A549 (cell line): Measurements from ENCODE around the gene ASTE1. TPM values are rescaled to one million over a fixed set of nuclear protein-coding genes. Genes with fewer than 3 reads are reported as not detected.
"Not testable (repeated sequence)": the region's sequence is repeated elsewhere in the genome, so short reads cannot be mapped to it uniquely, and the experiment has no call there.

Source experiments
- ATAC-seq, 2 experiments: fragments of 200-7000 bp in 1 of 2; fragments of >200 bp in 1 of 2; cut with Nextera tagmentation in 1 of 2; cut with Tn5 transposase in 1 of 2; 3 replicates each; pipeline versions ENCODE4 v1.8.0 to v1.9.1; 2018 to 2020; ENCODE audit warnings: mild to moderate bottlenecking in 1 of 2, moderate library complexity in 1 of 2
- CTCF ChIA-PET: fragments of 300-600 bp; sonication (Branson Sonifier 250); formaldehyde crosslinking; extraction: SDS; loops from one replicate; lab custom pipeline; 2021; ENCODE audit warnings: antibody characterized with exemption, inconsistent platforms; lab: Yijun Ruan, JAX
- POLR2A ChIA-PET: fragments of 350-600 bp; formaldehyde crosslinking; extraction: SDS; loops from one replicate; lab custom pipeline; 2021; ENCODE audit warnings: antibody characterized with exemption, inconsistent platforms; lab: Yijun Ruan, JAX
- DNase-seq, 2 experiments: peaks; one replicate each; pipeline versions ENCODE4 v3.0.0 to v3.0.0-alpha.2; 2011 to 2016; ENCODE audit warnings: low read depth in 1 of 2, low spot score in 1 of 2
- FAIRE-seq: peaks from 2 replicates; lab custom pipeline; 2011; peaks lifted over from hg19 to GRCh38; lab: Jason Lieb, UNC
- H3K27ac ChIP-seq, 2 experiments: fragments of >200 bp; sonication (Bioruptor Twin); formaldehyde crosslinking; 3 replicates each; pipeline ENCODE4 v1.5.1; 2016 to 2017
- H3K4me1 ChIP-seq: fragments of >200 bp; sonication (Bioruptor Twin); formaldehyde crosslinking; 3 replicates; pipeline ENCODE4 v1.6.1; 2016
- H3K4me2 ChIP-seq: fragments of >200 bp; sonication (Bioruptor Twin); formaldehyde crosslinking; 3 replicates; pipeline ENCODE4 v1.6.1; 2016
- H3K4me3 ChIP-seq: fragments of >200 bp; sonication (Bioruptor Twin); formaldehyde crosslinking; 3 replicates; pipeline ENCODE4 v1.5.1; 2016
- H3K9me3 ChIP-seq: fragments of >200 bp; sonication (Bioruptor Twin); formaldehyde crosslinking; 3 replicates; pipeline ENCODE4 v1.6.1; 2016
- BHLHE40 ChIP-seq: IDR thresholded peaks from 2 replicates; pipeline ENCODE4 v1.6.1; 2012; ENCODE audit warnings: low read depth, low read length, inconsistent platforms
- EHF ChIP-seq: fragments of 250-450 bp; sonication (Bioruptor Pico); IDR thresholded peaks from 2 replicates; pipeline ENCODE4 v1.5.0; 2020; ENCODE audit warnings: mild to moderate bottlenecking
- EHMT2 ChIP-seq: fragments of 200-600 bp; sonication (generic); IDR thresholded peaks from 2 replicates; pipeline ENCODE4 v1.6.1; 2016; ENCODE audit warnings: antibody characterized with exemption, low read depth, mild to moderate bottlenecking, moderate library complexity
- ELK1 ChIP-seq: fragments of 150-350 bp; IDR thresholded peaks from 2 replicates; pipeline ENCODE4 v1.6.1; 2014; ENCODE audit warnings: low read depth, mild to moderate bottlenecking, low read length
- GATA3 ChIP-seq: IDR thresholded peaks from 2 replicates; pipeline ENCODE4 v1.6.1; 2012; ENCODE audit warnings: borderline replicate concordance
- HOXA7 ChIP-seq: fragments of 250-450 bp; sonication (Bioruptor Pico); IDR thresholded peaks from 2 replicates; pipeline ENCODE4 v1.5.0; 2020; ENCODE audit warnings: mild to moderate bottlenecking, moderate library complexity
- HOXB13 ChIP-seq: fragments of 250-450 bp; sonication (Bioruptor Pico); IDR thresholded peaks from 2 replicates; pipeline ENCODE4 v1.5.0; 2020; ENCODE audit warnings: low read depth, mild to moderate bottlenecking, moderate library complexity
- MAX ChIP-seq: IDR thresholded peaks from 2 replicates; pipeline ENCODE4 v1.6.1; 2012
- NFE2L2 ChIP-seq: fragments of 150-350 bp; conservative IDR thresholded peaks from 2 replicates; pipeline ENCODE4 v1.6.1; 2014; ENCODE audit warnings: low read length
- PHF8 ChIP-seq: fragments of 200-600 bp; sonication (generic); IDR thresholded peaks from 2 replicates; pipeline ENCODE4 v1.6.1; 2016; ENCODE audit warnings: low read depth, mild to moderate bottlenecking, antibody characterized with exemption, moderate library complexity, borderline replicate concordance
- POLR2A ChIP-seq: IDR thresholded peaks from 2 replicates; pipeline ENCODE4 v1.6.1; 2012; ENCODE audit warnings: mild to moderate bottlenecking, low read length
- ZC3H11A ChIP-seq: fragments of 450-650 bp; IDR thresholded peaks from 2 replicates; pipeline ENCODE4 v1.6.1; 2014; ENCODE audit warnings: antibody characterized with exemption, mild to moderate bottlenecking
- ZFP36 ChIP-seq: fragments of 450-650 bp; IDR thresholded peaks from 2 replicates; pipeline ENCODE4 v1.6.1; 2014; ENCODE audit warnings: borderline replicate concordance; ENCODE audit not compliant: partially characterized antibody
- WGBS: methylation state at CpG from one replicate; pipeline ENCODE4 v1.1.6; 2017; ENCODE audit errors: missing lambda C conversion rate; 5-methylcytosine and 5-hydroxymethylcytosine counted together
- polyA plus RNA-seq, 4 experiments: library from polyadenylated mRNA; depleted of rRNA in 3 of 4; stranded (reverse); fragments of >200 nt; fragmentation: RNase III in 1 of 4; extraction: RNeasy Plus Mini Kit Qiagen cat#74134 plus additional on column Dnase treatment in 1 of 4; gene quantifications; 2 replicates in 3 of 4; 3 replicates in 1 of 4; pipeline ENCODE4 v1.2.3, GENCODE V29; 2011 to 2017
- TF ChIP-seq, protein P1 (sequence below): IDR thresholded peaks from 2 replicates; pipeline ENCODE4 v1.6.1; 2012; ENCODE audit warnings: low read depth, borderline replicate concordance
- TF ChIP-seq, protein P2 (sequence below): fragments of 250-450 bp; sonication (Bioruptor Pico); IDR thresholded peaks from 2 replicates; pipeline ENCODE4 v1.5.0; 2021; ENCODE audit warnings: mild to moderate bottlenecking, moderate library complexity, borderline replicate concordance
- TF ChIP-seq, protein P3 (sequence below): fragments of 450-650 bp; IDR thresholded peaks from 2 replicates; pipeline ENCODE4 v1.6.1; 2014; ENCODE audit warnings: antibody characterized with exemption

ASTE1 gene
- polyA plus RNA-seq, 2 of the 4 experiments (the other 2 are of a cell fraction): 3.6 to 6.9 TPM

DNA sequence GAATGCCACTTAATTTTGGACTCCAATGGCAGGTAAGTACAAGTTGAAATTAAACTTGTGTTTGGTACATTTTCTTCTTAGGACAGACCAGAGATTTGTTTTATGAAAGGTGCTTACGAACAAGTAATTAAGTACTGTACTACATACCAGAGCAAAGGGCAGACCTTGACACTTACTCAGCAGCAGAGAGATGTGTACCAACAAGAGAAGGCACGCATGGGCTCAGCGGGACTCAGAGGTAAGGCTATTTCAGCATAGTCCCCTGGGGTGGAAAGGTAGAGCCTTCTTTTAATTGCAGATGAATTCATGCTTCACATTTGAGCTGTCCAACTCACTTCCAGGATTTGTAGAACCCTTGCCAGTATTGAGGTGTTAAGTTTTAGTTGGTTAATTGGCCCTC is 51.4 kb downstream of the ASTE1 start:
- WGBS: 88% methylated on average over 3 of the region's 3 CpGs
- no peak for DNase-seq
- H3K27ac ChIP-seq: no peak overlapping the region
- H3K4me1 ChIP-seq: no peaks in the 10 kb centered on the region; the same call in 2 of the 3 replicates
- H3K9me3 ChIP-seq: no peaks in the 10 kb centered on the region
- H3K4me2 ChIP-seq: no peak overlapping the region
- POLR2A ChIA-PET: no interaction called here
- CTCF ChIA-PET: interaction anchor here (1.0 kb wide), 1 partner anchor 17 kb away, joined by 4 read pairs; no protein-coding TSS in a partner anchor
- no peak for FAIRE-seq
- no peak for TF ChIP-seq HOXA7 (CRISPR knock-in tag)
- no peak for TF ChIP-seq BHLHE40
- TF ChIP-seq GATA3: no peak
- TF ChIP-seq, protein P1, sequence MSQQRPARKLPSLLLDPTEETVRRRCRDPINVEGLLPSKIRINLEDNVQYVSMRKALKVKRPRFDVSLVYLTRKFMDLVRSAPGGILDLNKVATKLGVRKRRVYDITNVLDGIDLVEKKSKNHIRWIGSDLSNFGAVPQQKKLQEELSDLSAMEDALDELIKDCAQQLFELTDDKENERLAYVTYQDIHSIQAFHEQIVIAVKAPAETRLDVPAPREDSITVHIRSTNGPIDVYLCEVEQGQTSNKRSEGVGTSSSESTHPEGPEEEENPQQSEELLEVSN: no peak
- TF ChIP-seq HOXB13 (CRISPR knock-in tag): no peak
- no peak for TF ChIP-seq PHF8
- no peak for TF ChIP-seq ELK1
- TF ChIP-seq NFE2L2: no peak
- H3K4me3 ChIP-seq: no peak overlapping the region
- no peak for ATAC-seq

GRCh38 chr3:130974201-130974600 is 52.4 kb downstream of the ASTE1 start:
- Histone ChIP-seq H3K4me2 (no peak overlapping the region), H3K9me3 (no peaks in the 10 kb centered on the region), H3K27ac (no peak overlapping the region), H3K4me1 (no peaks in the 10 kb centered on the region; the same call in 2 of the 3 replicates), H3K4me3 (no peak overlapping the region)
- POLR2A ChIA-PET: no interaction called here
- TF ChIP-seq EHMT2 (no peak), MAX (no peak)
- TF ChIP-seq, protein P2, sequence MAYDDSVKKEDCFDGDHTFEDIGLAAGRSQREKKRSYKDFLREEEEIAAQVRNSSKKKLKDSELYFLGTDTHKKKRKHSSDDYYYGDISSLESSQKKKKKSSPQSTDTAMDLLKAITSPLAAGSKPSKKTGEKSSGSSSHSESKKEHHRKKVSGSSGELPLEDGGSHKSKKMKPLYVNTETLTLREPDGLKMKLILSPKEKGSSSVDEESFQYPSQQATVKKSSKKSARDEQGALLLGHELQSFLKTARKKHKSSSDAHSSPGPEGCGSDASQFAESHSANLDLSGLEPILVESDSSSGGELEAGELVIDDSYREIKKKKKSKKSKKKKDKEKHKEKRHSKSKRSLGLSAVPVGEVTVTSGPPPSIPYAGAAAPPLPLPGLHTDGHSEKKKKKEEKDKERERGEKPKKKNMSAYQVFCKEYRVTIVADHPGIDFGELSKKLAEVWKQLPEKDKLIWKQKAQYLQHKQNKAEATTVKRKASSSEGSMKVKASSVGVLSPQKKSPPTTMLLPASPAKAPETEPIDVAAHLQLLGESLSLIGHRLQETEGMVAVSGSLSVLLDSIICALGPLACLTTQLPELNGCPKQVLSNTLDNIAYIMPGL (CRISPR knock-in tag): no peak
- DNase-seq: no peak
- no peak for ATAC-seq
- no peak for FAIRE-seq
- 100% methylated on average over 2 of the region's 2 CpGs for whole genome bisulfite sequencing
- CTCF ChIA-PET: no interaction called here

- H3K4me3 ChIP-seq: no peak overlapping the region
- POLR2A ChIA-PET: no interaction called here
- no peak for FAIRE-seq
- WGBS: 98% methylated on average over 5 of the region's 5 CpGs
- H3K4me1 ChIP-seq: no peaks in the 10 kb centered on the region; the same call in 2 of the 3 replicates
- no peak overlapping the region for H3K27ac ChIP-seq
- ATAC-seq: no peak
- no peak for TF ChIP-seq ZC3H11A
- CTCF ChIA-PET: no interaction called here
- DNase-seq: no peak
- no peaks in the 10 kb centered on the region for H3K9me3 ChIP-seq
- H3K4me2 ChIP-seq: no peak overlapping the region
Observed at GRCh38 chr3:130973406-130973805, 53.2 kb downstream of the ASTE1 start.

DNA sequence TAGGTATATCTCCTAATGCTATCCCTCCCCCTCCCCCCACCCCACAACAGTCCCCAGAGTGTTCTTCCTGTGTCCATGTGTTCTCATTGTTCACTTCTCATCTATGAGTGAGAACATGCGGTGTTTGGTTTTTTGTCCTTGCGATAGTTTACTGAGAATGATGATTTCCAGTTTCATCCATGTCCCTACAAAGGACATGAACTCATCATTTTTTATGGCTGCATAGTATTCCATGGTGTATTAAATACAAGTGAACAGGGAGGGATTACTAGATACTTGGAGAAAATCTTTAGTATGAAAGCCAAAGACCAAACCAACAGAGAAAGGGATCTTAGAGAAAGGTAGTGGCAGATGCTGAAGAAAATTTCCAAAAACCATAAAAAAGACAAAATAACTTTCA is 54.0 kb downstream of the ASTE1 start:
- H3K4me2 ChIP-seq, FAIRE-seq, H3K4me1 ChIP-seq, ATAC-seq, DNase-seq, POLR2A ChIA-PET, H3K9me3 ChIP-seq, H3K27ac ChIP-seq, H3K4me3 ChIP-seq: not testable (repeated sequence)
- 94% methylated on average over 2 of the region's 2 CpGs for WGBS
- CTCF ChIA-PET: interaction anchor here (0.6 kb wide), 1 partner anchor 1310 kb away, joined by 4 read pairs; no protein-coding TSS in a partner anchor

DNA sequence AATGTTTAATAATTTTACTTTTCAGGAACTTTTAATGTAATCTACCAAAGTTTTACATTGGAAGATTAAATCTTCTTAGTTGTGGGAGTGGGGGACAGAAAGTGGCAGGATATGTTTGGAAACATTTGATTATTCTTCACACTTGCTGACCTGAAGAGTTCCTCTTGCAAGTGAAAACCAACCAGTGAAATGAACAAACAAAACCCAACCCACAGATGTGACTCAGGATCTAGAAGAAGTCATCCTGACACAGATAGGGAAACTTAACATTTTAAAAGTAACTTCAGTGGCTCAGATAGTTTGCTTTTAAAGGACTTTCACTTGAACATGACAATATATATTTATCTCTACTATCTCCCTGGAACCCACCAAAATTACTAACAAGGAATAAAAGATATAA is 55.4 kb downstream of the ASTE1 start:
- no peak for FAIRE-seq
- peaks cover 4% of the 10 kb centered on the region; the same call in 2 of the 3 replicates for H3K4me1 ChIP-seq
- no peak overlapping the region for H3K4me2 ChIP-seq
- no peak for TF ChIP-seq EHF (CRISPR knock-in tag)
- TF ChIP-seq, protein P3, sequence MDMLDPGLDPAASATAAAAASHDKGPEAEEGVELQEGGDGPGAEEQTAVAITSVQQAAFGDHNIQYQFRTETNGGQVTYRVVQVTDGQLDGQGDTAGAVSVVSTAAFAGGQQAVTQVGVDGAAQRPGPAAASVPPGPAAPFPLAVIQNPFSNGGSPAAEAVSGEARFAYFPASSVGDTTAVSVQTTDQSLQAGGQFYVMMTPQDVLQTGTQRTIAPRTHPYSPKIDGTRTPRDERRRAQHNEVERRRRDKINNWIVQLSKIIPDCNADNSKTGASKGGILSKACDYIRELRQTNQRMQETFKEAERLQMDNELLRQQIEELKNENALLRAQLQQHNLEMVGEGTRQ: no peak
- no peak for TF ChIP-seq ZFP36
- no peak for TF ChIP-seq POLR2A
- TF ChIP-seq, all 56 proteins: peak for 0
- no peak for DNase-seq
- ATAC-seq: no peak
- Histone ChIP-seq H3K9me3 (no peaks in the 10 kb centered on the region), H3K27ac (no peak overlapping the region), H3K4me3 (no peak overlapping the region)
- ChIA-PET POLR2A (no interaction called here), CTCF (no interaction called here)
